Erythroblast (primary cell): Measurements from ENCODE around the gene CYREN.

ENCODE experiments used
- GATA1 ChIP-seq: IDR thresholded peaks from 2 replicates; pipeline ENCODE4 v1.6.1; 2011; ENCODE audit warnings: low read depth, mild to moderate bottlenecking, control low read depth, low read length, moderate library complexity
- POLR2A ChIP-seq: IDR thresholded peaks from 2 replicates; pipeline ENCODE4 v1.6.1; 2011; ENCODE audit warnings: mild to moderate bottlenecking, low read length

DNA sequence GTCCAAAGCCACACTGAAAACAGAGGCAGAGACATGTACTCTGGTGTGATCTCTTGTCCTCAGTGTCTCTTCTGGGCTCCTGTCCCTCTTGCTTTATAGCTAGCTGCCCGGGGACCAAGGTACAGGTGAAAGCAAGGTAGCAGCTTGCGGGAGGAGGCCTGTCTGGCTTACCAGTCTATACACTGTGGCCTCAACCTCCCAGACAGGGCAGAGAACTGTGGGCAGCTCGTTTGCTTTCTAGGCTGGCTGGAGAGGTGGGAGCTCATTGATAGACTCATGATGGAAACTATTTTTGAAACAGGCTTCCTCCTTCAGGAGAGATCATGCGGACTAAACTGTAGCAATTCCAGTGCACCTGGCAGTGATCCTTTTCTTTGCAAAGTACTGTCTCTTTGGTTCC, 4.6 kb downstream of the CYREN start:
- no peak for TF ChIP-seq POLR2A
- no peak for TF ChIP-seq GATA1
